ENCODE results near the gene RANBP9. TPM values are rescaled to one million over a fixed set of nuclear protein-coding genes. Genes with fewer than 3 reads are reported as not detected.

Gene RANBP9
- total RNA-seq, 1 donor from 2014 or later: 72.0 TPM

DNA sequence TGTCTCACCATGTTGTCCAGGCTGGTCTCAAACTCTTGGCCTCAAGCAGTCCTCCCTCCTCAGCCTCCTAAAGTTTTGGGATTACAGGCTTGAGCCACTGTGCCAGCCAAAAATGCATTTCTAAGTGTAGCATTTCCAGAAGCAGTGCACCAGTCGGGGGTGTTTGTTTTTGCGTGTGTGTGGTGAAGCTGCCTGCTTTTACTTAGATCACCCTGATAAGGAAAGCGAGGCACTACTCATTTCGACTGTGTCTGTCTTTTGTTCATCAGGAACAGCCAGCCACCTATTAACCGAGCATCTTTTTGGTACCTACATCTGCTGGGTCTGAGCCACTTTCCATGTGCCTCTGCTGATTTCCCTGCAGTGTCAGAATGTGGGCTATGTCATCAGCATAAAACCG lies 118.5 kb downstream of the RANBP9 start:
- DNase-seq (ENCODE audit: low spot score): no peak
- TF ChIP-seq, protein P1, sequence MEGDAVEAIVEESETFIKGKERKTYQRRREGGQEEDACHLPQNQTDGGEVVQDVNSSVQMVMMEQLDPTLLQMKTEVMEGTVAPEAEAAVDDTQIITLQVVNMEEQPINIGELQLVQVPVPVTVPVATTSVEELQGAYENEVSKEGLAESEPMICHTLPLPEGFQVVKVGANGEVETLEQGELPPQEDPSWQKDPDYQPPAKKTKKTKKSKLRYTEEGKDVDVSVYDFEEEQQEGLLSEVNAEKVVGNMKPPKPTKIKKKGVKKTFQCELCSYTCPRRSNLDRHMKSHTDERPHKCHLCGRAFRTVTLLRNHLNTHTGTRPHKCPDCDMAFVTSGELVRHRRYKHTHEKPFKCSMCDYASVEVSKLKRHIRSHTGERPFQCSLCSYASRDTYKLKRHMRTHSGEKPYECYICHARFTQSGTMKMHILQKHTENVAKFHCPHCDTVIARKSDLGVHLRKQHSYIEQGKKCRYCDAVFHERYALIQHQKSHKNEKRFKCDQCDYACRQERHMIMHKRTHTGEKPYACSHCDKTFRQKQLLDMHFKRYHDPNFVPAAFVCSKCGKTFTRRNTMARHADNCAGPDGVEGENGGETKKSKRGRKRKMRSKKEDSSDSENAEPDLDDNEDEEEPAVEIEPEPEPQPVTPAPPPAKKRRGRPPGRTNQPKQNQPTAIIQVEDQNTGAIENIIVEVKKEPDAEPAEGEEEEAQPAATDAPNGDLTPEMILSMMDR (IDR thresholded peaks at IDR 0.05): no peak
- Mint-ChIP-seq H3K4me1 (ENCODE audit: low read depth) (no peaks in the 10 kb centered on the region), H3K4me3 (ENCODE audit: unreplicated experiment) (no peak overlapping the region), H3K27me3 (ENCODE audit: low read depth) (no peaks in the 10 kb centered on the region), H3K27ac (ENCODE audit: unreplicated experiment) (no peak overlapping the region), H3K9me3 (ENCODE audit: low read depth) (no peaks in the 10 kb centered on the region), H3K36me3 (ENCODE audit: low read depth) (peaks cover 19% of the 10 kb centered on the region)

DNA sequence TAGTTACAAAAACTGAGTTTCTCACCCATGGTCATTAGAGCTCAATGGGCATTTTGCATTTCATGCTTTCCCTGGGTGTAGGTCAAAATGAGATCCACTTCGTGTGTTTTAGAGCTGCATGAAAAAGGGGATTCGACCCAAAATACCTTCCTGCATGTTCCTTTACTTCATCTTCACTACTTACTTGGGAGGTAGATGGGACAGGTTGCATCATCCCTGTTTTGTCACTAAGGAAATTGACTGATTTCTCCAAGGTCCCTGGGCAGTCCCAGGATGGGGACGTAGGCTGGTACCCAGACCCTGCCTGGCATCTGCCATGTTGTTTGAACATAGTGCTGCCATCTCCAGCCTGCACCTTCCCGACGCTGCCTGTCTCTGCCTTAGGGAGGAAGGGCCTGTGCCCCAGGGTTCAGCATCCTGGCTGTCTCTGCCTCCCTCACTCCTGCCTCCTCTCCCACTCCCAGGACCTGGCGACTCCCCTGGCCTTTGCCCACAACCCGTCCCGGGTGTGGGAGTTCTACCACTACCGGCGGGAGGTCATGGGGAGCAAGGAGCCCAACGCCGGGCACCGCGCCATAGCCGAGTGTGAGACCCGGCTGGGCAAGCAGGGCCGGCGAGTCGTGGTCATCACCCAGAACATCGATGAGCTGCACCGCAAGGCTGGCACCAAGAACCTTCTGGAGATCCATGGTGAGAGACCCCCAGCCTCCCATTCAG lies 120.3 kb downstream of the RANBP9 start:
- Mint-ChIP-seq H3K9me3 (ENCODE audit: low read depth) (no peaks in the 10 kb centered on the region), H3K36me3 (ENCODE audit: low read depth) (peaks cover 15% of the 10 kb centered on the region), H3K27ac (ENCODE audit: unreplicated experiment) (no peak overlapping the region), H3K27me3 (ENCODE audit: low read depth) (no peaks in the 10 kb centered on the region), H3K4me1 (ENCODE audit: low read depth) (no peaks in the 10 kb centered on the region), H3K4me3 (ENCODE audit: unreplicated experiment) (no peak overlapping the region)
- no peak for DNase-seq (ENCODE audit: low spot score)
- TF ChIP-seq, protein P1 (IDR thresholded peaks at IDR 0.05): no peak

DNA sequence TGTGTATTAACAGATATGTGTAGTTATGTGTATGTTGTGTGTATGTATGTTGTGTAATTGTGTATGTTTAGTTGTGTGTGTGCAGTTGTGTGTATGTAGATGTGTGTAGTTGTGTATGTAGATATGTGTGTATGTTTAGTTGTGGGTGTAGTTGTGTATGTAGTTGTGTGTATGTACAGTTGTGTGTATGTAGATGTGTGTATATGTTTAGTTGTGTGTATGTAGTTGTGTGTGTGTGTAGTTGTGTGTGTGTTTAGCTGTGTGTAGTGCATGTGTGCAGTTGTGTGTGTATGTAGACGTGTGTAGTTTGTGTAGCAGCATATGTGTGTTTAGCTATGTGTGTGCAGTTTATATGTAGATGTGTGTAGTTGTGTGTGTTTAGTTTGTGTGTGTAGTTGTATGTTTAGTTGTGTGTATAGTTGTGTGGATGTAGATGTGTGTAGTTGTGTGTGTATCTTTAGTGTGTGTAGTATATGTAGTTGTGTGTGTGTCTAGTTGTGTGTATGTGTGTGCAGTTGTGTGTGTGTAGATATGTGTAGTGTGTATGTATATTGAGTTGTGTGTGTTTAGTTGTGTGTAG lies 121.0 kb downstream of the RANBP9 start:
- TF ChIP-seq, protein P1 (IDR thresholded peaks at IDR 0.05): no peak
- no peak overlapping the region for H3K4me3 Mint-ChIP-seq (ENCODE audit: unreplicated experiment)

DNA sequence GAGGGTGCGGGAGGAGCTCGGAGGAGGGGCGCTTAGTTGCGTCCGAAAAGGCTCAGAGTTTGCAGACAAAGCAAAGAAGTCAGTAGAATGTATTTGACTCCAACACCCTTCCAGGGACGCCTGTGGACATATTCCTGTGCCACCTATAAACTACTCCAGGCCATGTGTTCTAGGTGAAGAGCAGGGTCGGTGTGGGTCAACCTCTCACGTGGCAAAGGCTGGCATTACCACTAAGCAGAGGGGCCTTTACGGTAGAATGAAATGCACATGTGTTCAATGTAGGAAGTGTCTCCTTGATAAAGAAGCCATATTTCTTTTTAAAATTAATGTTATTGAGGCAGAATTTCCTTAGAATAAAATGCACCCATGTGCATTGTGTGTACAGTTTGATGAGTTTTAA lies 121.8 kb downstream of the RANBP9 start:
- peaks cover 14% of the 10 kb centered on the region for H3K36me3 Mint-ChIP-seq (ENCODE audit: low read depth)
- H3K27me3 Mint-ChIP-seq (ENCODE audit: low read depth): no peaks in the 10 kb centered on the region
- no peak overlapping the region for H3K4me3 Mint-ChIP-seq (ENCODE audit: unreplicated experiment)
- no peaks in the 10 kb centered on the region for H3K4me1 Mint-ChIP-seq (ENCODE audit: low read depth)
- no peak overlapping the region for H3K27ac Mint-ChIP-seq (ENCODE audit: unreplicated experiment)
- no peak for DNase-seq (ENCODE audit: low spot score)
- H3K9me3 Mint-ChIP-seq (ENCODE audit: low read depth): no peaks in the 10 kb centered on the region
- TF ChIP-seq, protein P1 (IDR thresholded peaks at IDR 0.05): no peak

More for the DNA sequence above, 121.0 kb downstream of the RANBP9 start:
- no peak for DNase-seq (ENCODE audit: low spot score)
- no peak overlapping the region for H3K27ac Mint-ChIP-seq (ENCODE audit: unreplicated experiment)
- H3K4me1 Mint-ChIP-seq (ENCODE audit: low read depth): no peaks in the 10 kb centered on the region
- H3K36me3 Mint-ChIP-seq (ENCODE audit: low read depth): peaks cover 13% of the 10 kb centered on the region
- H3K9me3 Mint-ChIP-seq (ENCODE audit: low read depth): no peaks in the 10 kb centered on the region
- H3K27me3 Mint-ChIP-seq (ENCODE audit: low read depth): no peaks in the 10 kb centered on the region

DNA sequence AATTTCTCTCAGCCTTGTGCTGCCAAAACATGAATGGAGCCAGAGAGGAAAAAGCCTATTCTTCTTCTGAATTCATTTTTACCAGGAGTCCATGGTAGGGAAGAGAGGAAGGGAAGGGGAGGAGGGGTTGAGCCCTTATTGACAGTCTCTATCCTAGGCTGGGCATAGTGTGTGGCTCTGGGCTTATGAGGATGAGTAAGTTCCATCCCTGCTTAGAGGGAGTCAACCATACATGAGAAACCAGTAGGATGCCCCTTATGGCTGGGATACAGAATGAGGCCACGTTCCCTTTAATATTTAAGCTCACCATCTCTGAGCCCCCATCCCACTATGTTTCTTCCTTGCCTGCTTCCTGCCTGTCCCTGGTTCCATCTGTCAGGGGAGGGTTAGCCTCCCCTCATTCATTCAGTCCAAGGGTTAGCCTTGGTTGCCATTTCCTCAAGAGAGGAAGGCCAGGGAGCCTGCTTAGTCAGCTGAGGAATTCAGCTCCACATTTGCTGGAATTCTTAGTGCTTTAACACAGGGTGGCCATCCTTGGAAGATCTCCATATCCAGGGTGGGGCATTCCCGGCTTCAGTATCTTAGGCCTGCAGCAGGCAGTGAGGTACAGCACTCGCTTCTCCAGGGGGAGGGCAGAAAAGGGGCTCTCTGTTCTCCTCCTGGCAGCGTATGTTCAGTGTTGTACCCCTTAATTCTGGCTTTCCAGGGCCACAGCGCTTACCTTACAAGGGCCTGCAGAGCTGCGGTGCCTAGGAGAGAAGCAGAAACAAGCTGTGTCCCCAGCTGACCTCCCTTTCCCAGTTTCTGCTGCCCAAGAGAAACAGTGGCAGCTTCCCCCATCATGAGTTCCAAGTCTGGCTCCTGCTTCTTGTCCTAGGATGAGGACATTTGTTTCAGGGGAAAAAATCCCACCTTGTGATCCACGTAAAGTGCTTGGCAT lies 124.8 kb downstream of the RANBP9 start:
- DNase-seq (ENCODE audit: low spot score): no peak
- Mint-ChIP-seq H3K36me3 (ENCODE audit: low read depth) (peaks cover 12% of the 10 kb centered on the region), H3K4me3 (ENCODE audit: unreplicated experiment) (no peak overlapping the region), H3K9me3 (ENCODE audit: low read depth) (no peaks in the 10 kb centered on the region), H3K27ac (ENCODE audit: unreplicated experiment) (no peak overlapping the region), H3K4me1 (ENCODE audit: low read depth) (no peaks in the 10 kb centered on the region), H3K27me3 (ENCODE audit: low read depth) (no peaks in the 10 kb centered on the region)
- TF ChIP-seq, protein P1 (IDR thresholded peaks at IDR 0.05): no peak

All from chondrocyte (in vitro differentiated cells).